Measurements from ENCODE around the gene NQO2. TPM values are rescaled to one million over a fixed set of nuclear protein-coding genes. Genes with fewer than 3 reads are reported as not detected.

Gene NQO2
- total and polyA plus RNA-seq, 9 donors, result 16.2 to 48.4 (median 28.7) TPM

- Histone ChIP-seq H3K4me1 (ENCODE audit: insufficient read depth) (no peaks in the 10 kb centered on the region), H3K36me3 (no peaks in the 10 kb centered on the region)
- TF ChIP-seq POLR2A (IDR thresholded peaks at IDR 0.05) (no peak), CTCF (IDR thresholded peaks at IDR 0.05) (no peak), EP300 (IDR thresholded peaks at IDR 0.05) (no peak)
Observed at GRCh38 chr6:3011158-3011557, 11.5 kb downstream of the NQO2 start.

GRCh38 chr6:3011592-3011991, 11.9 kb downstream of the NQO2 start:
- intact Hi-C loops (cut with DNase I), result no loop called here

More at GRCh38 chr6:3011158-3011557, 11.5 kb downstream of the NQO2 start:
- no peaks in the 10 kb centered on the region for H3K27me3 ChIP-seq
- intact Hi-C loops (cut with DNase I), result no loop called here
- H3K9me3 ChIP-seq, result no peaks in the 10 kb centered on the region
- no peak overlapping the region for H3K27ac ChIP-seq
- no peak for DNase-seq
- no peak overlapping the region for H3K4me3 ChIP-seq

GRCh38 chr6:3013486-3013885, 13.8 kb downstream of the NQO2 start:
- no peaks in the 10 kb centered on the region for H3K36me3 ChIP-seq

More at GRCh38 chr6:3011592-3011991, 11.9 kb downstream of the NQO2 start:
- H3K36me3 ChIP-seq, result no peaks in the 10 kb centered on the region
- H3K27me3 ChIP-seq, result no peaks in the 10 kb centered on the region
- no peak for TF ChIP-seq CTCF (IDR thresholded peaks at IDR 0.05)
- no peak for TF ChIP-seq POLR2A (IDR thresholded peaks at IDR 0.05)
- TF ChIP-seq EP300 (IDR thresholded peaks at IDR 0.05), result no peak
- DNase-seq, result no peak
- no peaks in the 10 kb centered on the region for H3K4me1 ChIP-seq (ENCODE audit: insufficient read depth)
- H3K9me3 ChIP-seq, result no peaks in the 10 kb centered on the region
- no peak overlapping the region for H3K4me3 ChIP-seq
- H3K27ac ChIP-seq, result no peak overlapping the region

GRCh38 chr6:3013901-3014674, 14.4 kb downstream of the NQO2 start:
- no peak overlapping the region for H3K27ac ChIP-seq
- H3K9me3 ChIP-seq, result no peaks in the 10 kb centered on the region
- no peak for DNase-seq
- no peaks in the 10 kb centered on the region for H3K36me3 ChIP-seq
- intact Hi-C loops (cut with DNase I), result no loop called here
- H3K4me1 ChIP-seq (ENCODE audit: insufficient read depth), result no peaks in the 10 kb centered on the region
- TF ChIP-seq CTCF (IDR thresholded peaks at IDR 0.05) (no peak), POLR2A (IDR thresholded peaks at IDR 0.05) (no peak), EP300 (IDR thresholded peaks at IDR 0.05) (no peak)
- 89 to 91% (median 91%) methylated on average over 18 of the region's 18 CpGs for WGBS, 3 donors
- H3K4me3 ChIP-seq, result no peak overlapping the region
- no peaks in the 10 kb centered on the region for H3K27me3 ChIP-seq

More at GRCh38 chr6:3013486-3013885, 13.8 kb downstream of the NQO2 start:
- H3K27me3 ChIP-seq, result no peaks in the 10 kb centered on the region
- H3K4me1 ChIP-seq (ENCODE audit: insufficient read depth), result no peaks in the 10 kb centered on the region
- TF ChIP-seq CTCF (IDR thresholded peaks at IDR 0.05), result no peak
- 89 to 94% (median 90%) methylated on average over 2 of the region's 2 CpGs for WGBS, 3 donors
- intact Hi-C loops (cut with DNase I), result no loop called here
- no peak overlapping the region for H3K4me3 ChIP-seq
- DNase-seq, result no peak
- H3K9me3 ChIP-seq, result no peaks in the 10 kb centered on the region
- no peak overlapping the region for H3K27ac ChIP-seq

Measured in ovary (tissue), 9 donors.